ENCODE results near the gene USP7. TPM values are rescaled to one million over a fixed set of nuclear protein-coding genes. Genes with fewer than 3 reads are reported as not detected.
"Not testable (repeated sequence)": the region's sequence is repeated elsewhere in the genome, so short reads cannot be mapped to it uniquely, and the experiment has no call there.

Gene USP7
- polyA plus RNA-seq, 2 of the 4 experiments (the other 2 are of a cell fraction) = 39.6 to 65.9 TPM

DNA sequence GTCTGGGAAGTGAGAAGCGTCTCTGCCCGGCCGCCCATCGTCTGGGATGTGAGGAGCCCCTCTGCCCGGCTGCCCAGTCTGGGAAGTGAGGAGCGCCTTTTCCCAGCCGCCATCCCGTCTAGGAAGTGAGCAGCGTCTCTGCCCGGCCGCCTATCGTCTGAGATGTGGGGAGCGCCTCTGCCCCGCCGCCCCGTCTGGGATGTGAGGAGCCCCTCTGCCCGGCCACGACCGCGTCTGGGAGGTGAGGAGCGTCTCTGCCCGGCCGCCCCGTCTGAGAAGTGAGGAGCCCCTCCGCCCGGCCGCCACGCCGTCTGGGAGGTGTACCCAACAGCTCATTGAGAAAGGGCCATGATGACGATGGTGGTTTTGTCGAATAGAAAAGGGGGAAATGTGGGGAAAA lies 18.2 kb upstream of the USP7 start:
- WGBS (ENCODE audit: missing lambda C conversion rate) = 79% methylated on average over 5 of the region's 31 CpGs
- FAIRE-seq; H3K4me3 ChIP-seq; H3K4me2 ChIP-seq; H3K27ac ChIP-seq; ATAC-seq; POLR2A ChIA-PET; H3K9me3 ChIP-seq; H3K4me1 ChIP-seq; DNase-seq (ENCODE audit: low read depth in 1 of 2, low spot score in 1 of 2); CTCF ChIA-PET: not testable (repeated sequence)

DNA sequence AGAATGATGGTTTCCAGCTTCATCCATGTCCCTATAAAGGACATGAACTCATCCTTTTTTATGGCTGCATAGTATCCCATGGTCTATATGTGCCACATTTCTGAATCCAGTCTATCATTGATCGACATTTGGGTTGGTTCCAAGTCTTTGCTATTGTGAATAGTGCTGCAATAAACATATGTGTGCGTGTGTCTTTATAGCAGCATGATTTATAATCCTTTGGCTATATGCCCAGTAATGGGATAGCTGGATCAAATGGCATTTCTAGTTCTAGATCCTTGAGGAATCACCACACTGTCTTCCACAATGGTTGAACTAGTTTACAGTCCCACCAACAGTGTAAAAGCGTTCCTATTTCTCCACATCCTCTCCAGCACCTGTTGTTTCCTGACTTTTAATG lies 12.5 kb upstream of the USP7 start:
- ATAC-seq; DNase-seq (ENCODE audit: low read depth in 1 of 2, low spot score in 1 of 2); H3K27ac ChIP-seq; H3K4me3 ChIP-seq; POLR2A ChIA-PET; H3K4me1 ChIP-seq; H3K9me3 ChIP-seq; H3K4me2 ChIP-seq; CTCF ChIA-PET; FAIRE-seq: not testable (repeated sequence)
- 9% methylated on average over 3 of the region's 3 CpGs for WGBS (ENCODE audit: missing lambda C conversion rate)

- no peak for FAIRE-seq
- CTCF ChIA-PET = interaction anchor here (0.5 to 1.4 kb wide), 3 partner anchors 10 to 37 kb away, joined by 3 to 5 read pairs (median 4); no protein-coding TSS in a partner anchor
- WGBS (ENCODE audit: missing lambda C conversion rate) = 71% methylated on average over 11 of the region's 11 CpGs
- peaks cover 5% of the 10 kb centered on the region; the same call in 1 of the 3 replicates for H3K9me3 ChIP-seq
- H3K4me3 ChIP-seq = no peak overlapping the region
- no peak for TF ChIP-seq ZFP36 (IDR thresholded peaks at IDR 0.05; ENCODE audit: borderline replicate concordance, partially characterized antibody)
- TF ChIP-seq TP53 (CRISPR knock-in tag; IDR thresholded peaks at IDR 0.05) = no peak
- TF ChIP-seq GATA3 (IDR thresholded peaks at IDR 0.05; ENCODE audit: borderline replicate concordance) = no peak
- TF ChIP-seq ELK1 (IDR thresholded peaks at IDR 0.05; ENCODE audit: low read depth, low read length) = no peak
- no peak for TF ChIP-seq HES2 (IDR thresholded peaks at IDR 0.05)
- no peak for TF ChIP-seq CEBPB (IDR thresholded peaks at IDR 0.05)
- no peak for TF ChIP-seq RNF2 (IDR thresholded peaks at IDR 0.05; ENCODE audit: borderline replicate concordance, low read depth)
- no peak for TF ChIP-seq NFE2L2 (conservative IDR thresholded peaks at IDR 0.05; ENCODE audit: low read length)
- TF ChIP-seq BHLHE40 (IDR thresholded peaks at IDR 0.05; ENCODE audit: low read depth, low read length) = no peak
- DNase-seq (ENCODE audit: low read depth in 1 of 2, low spot score in 1 of 2) = no peak
- no peak overlapping the region for H3K27ac ChIP-seq
- POLR2A ChIA-PET = no interaction called here
- ATAC-seq = no peak
- no peak overlapping the region for H3K4me2 ChIP-seq
- no peaks in the 10 kb centered on the region for H3K4me1 ChIP-seq
These were observed 11.3 kb upstream of the USP7 start for GRCh38 chr16:8975039-8975438.

- ChIA-PET POLR2A (no interaction called here), CTCF (interaction anchor here (1.5 kb wide), 1 partner anchor 36 kb away, joined by 9 read pairs; no protein-coding TSS in a partner anchor)
- peaks cover 5% of the 10 kb centered on the region; the same call in 1 of the 3 replicates for H3K9me3 ChIP-seq
- H3K27ac ChIP-seq = no peak overlapping the region
- WGBS (ENCODE audit: missing lambda C conversion rate) = 72% methylated on average over 7 of the region's 7 CpGs
- H3K4me1 ChIP-seq = no peaks in the 10 kb centered on the region
- no peak for DNase-seq (ENCODE audit: low read depth in 1 of 2, low spot score in 1 of 2)
- no peak for FAIRE-seq
- no peak for TF ChIP-seq RNF2 (IDR thresholded peaks at IDR 0.05; ENCODE audit: borderline replicate concordance, low read depth)
- no peak for TF ChIP-seq GATA3 (IDR thresholded peaks at IDR 0.05; ENCODE audit: borderline replicate concordance)
- no peak for TF ChIP-seq CBX2 (IDR thresholded peaks at IDR 0.05; ENCODE audit: borderline replicate concordance, low read depth)
- TF ChIP-seq MAFK (IDR thresholded peaks at IDR 0.05; ENCODE audit: partially characterized antibody) = no peak
- TF ChIP-seq SREBF2 (IDR thresholded peaks at IDR 0.05) = no peak
- no peak for TF ChIP-seq RCOR1 (IDR thresholded peaks at IDR 0.05; ENCODE audit: low read depth, low read length)
- TF ChIP-seq TP53 (CRISPR knock-in tag; IDR thresholded peaks at IDR 0.05) = no peak
- ATAC-seq = no peak
- H3K4me2 ChIP-seq = no peak overlapping the region
- no peak overlapping the region for H3K4me3 ChIP-seq
These were observed 9.3 kb upstream of the USP7 start for GRCh38 chr16:8972843-8973586.

GRCh38 chr16:8971416-8971815 lies 7.7 kb upstream of the USP7 start:
- FAIRE-seq (no peak), ATAC-seq (no peak), DNase-seq (ENCODE audit: low read depth in 1 of 2, low spot score in 1 of 2) (no peak)
- Histone ChIP-seq H3K9me3 (no peaks in the 10 kb centered on the region), H3K4me1 (peaks cover 12% of the 10 kb centered on the region; the same call in 2 of the 3 replicates), H3K4me3 (no peak overlapping the region), H3K4me2 (no peak overlapping the region), H3K27ac (no peak overlapping the region)
- WGBS (ENCODE audit: missing lambda C conversion rate) = 95% methylated on average over 1 of the region's 1 CpG
- CTCF ChIA-PET = no interaction called here
- TF ChIP-seq FOSB (CRISPR knock-in tag; IDR thresholded peaks at IDR 0.05) = no peak
- no peak for TF ChIP-seq JUN (IDR thresholded peaks at IDR 0.05)
- TF ChIP-seq RARB (CRISPR knock-in tag; IDR thresholded peaks at IDR 0.05) = no peak
- TF ChIP-seq HEYL (CRISPR knock-in tag; IDR thresholded peaks at IDR 0.05) = no peak
- TF ChIP-seq BHLHE40 (IDR thresholded peaks at IDR 0.05; ENCODE audit: low read depth, low read length) = no peak
- TF ChIP-seq, protein P1, sequence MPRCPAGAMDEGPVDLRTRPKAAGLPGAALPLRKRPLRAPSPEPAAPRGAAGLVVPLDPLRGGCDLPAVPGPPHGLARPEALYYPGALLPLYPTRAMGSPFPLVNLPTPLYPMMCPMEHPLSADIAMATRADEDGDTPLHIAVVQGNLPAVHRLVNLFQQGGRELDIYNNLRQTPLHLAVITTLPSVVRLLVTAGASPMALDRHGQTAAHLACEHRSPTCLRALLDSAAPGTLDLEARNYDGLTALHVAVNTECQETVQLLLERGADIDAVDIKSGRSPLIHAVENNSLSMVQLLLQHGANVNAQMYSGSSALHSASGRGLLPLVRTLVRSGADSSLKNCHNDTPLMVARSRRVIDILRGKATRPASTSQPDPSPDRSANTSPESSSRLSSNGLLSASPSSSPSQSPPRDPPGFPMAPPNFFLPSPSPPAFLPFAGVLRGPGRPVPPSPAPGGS (IDR thresholded peaks at IDR 0.05) = no peak
- POLR2A ChIA-PET = no interaction called here

DNA sequence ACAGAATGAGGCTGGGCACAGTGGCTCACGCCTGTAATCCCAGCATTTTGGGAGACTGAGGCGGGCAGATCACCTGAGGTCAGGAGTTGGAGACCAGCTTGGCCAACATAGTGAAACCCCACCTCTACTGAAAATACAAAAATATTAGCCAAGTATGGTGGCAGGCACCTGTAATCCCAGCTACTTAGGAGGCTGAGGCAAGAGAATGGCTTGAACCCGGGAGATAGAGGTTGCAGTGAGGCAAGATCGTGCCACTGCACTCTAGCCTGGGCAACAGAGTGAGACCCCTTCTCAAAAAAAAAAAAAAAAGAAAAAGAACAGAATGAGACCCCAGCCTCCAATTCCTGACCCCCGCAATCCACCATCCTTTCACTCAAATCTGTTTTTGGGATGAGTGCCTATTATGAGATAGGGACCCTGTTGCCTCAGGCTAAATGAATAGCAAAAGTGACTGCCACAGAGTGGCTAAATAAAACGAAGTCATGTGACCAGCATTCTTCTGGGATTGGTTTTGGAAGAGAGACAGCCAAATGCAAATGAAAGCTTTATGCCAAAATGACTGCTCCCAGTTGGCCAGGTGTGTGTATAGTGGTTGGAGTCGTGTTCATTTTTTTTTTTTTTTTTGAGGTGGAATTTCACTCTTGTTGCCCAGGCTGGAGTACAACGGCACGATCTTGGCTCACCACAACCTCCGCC lies 5.6 kb upstream of the USP7 start:
- POLR2A ChIA-PET; DNase-seq (ENCODE audit: low read depth in 1 of 2, low spot score in 1 of 2): not testable (repeated sequence)
- 76% methylated on average over 10 of the region's 10 CpGs for WGBS (ENCODE audit: missing lambda C conversion rate)

More for the DNA sequence above, 5.6 kb upstream of the USP7 start:
- H3K4me1 ChIP-seq = peaks cover 12% of the 10 kb centered on the region; the same call in 2 of the 3 replicates
- H3K9me3 ChIP-seq, H3K4me2 ChIP-seq, H3K4me3 ChIP-seq, H3K27ac ChIP-seq, FAIRE-seq, ATAC-seq: not testable (repeated sequence)
- CTCF ChIA-PET = interaction anchor here (0.6 to 1.4 kb wide), 2 partner anchors 33 to 77 kb away, joined by 3 to 5 read pairs; no protein-coding TSS in a partner anchor

Data from A549 (cell line).